Osteoblast (primary cell): ENCODE measurements around the gene BGN. TPM values are rescaled to one million over a fixed set of nuclear protein-coding genes. Genes with fewer than 3 reads are reported as not detected.
A peak's percentile ranks its signal among the peaks of the same experiment; 100 is the strongest.

ENCODE experiments used
- DNase-seq: peaks from one replicate; pipeline ENCODE4 v3.0.0; 2011; ENCODE audit warnings: low spot score, mixed read lengths; ENCODE audit not compliant: insufficient read length; ENCODE audit errors: missing footprints
- H2AFZ ChIP-seq: 2 replicates; pipeline ENCODE4 v1.6.0; 2011; ENCODE audit warnings: mild to moderate bottlenecking, low read length
- H3K27ac ChIP-seq: 2 replicates; pipeline ENCODE4 v1.5.1; 2011; ENCODE audit warnings: mild to moderate bottlenecking, low read depth, low read length, moderate library complexity
- H3K27me3 ChIP-seq: 2 replicates; pipeline ENCODE4 v1.6.0; 2012; ENCODE audit warnings: mild to moderate bottlenecking, control low read depth, inconsistent platforms, low read length, moderate library complexity; ENCODE audit not compliant: insufficient read depth
- H3K36me3 ChIP-seq: 2 replicates; pipeline ENCODE4 v1.5.1; 2011; ENCODE audit warnings: mild to moderate bottlenecking, low read length, control low read depth, moderate library complexity; ENCODE audit not compliant: insufficient read depth
- H3K4me1 ChIP-seq: 2 replicates; pipeline ENCODE4 v1.5.1; 2011; ENCODE audit warnings: mild to moderate bottlenecking, low read length, control low read depth, moderate library complexity; ENCODE audit not compliant: insufficient read depth
- H3K4me2 ChIP-seq: 2 replicates; pipeline ENCODE4 v1.6.0; 2011; ENCODE audit warnings: mild to moderate bottlenecking, low read length; ENCODE audit not compliant: insufficient read depth
- H3K4me3 ChIP-seq: fragments of 200-600 bp; sonication (generic); 3 replicates; pipeline ENCODE4 v1.5.1; 2012; ENCODE audit warnings: mild to moderate bottlenecking, low read length, inconsistent platforms; ENCODE audit not compliant: insufficient read depth
- H3K79me2 ChIP-seq: 2 replicates; pipeline ENCODE4 v1.6.0; 2012; ENCODE audit warnings: mild to moderate bottlenecking, low read length, control low read depth, inconsistent platforms; ENCODE audit not compliant: insufficient read depth
- H3K9me3 ChIP-seq: 2 replicates; pipeline ENCODE4 v1.5.1; 2011; ENCODE audit warnings: low read depth, low read length, control low read depth
- H4K20me1 ChIP-seq: 2 replicates; pipeline ENCODE4 v1.6.0; 2012; ENCODE audit warnings: mild to moderate bottlenecking, low read length, control low read depth; ENCODE audit not compliant: insufficient read depth
- CTCF ChIP-seq: IDR thresholded peaks from 2 replicates; pipeline ENCODE4 v1.5.1; 2011; ENCODE audit warnings: mild to moderate bottlenecking, low read depth, low read length, moderate library complexity; ENCODE audit errors: extremely low read depth
- total RNA-seq: library from RNA; depleted of rRNA; stranded (reverse); fragments of >200 nt; gene quantifications from 2 replicates; pipeline ENCODE4 v1.2.3, GENCODE V29; 2012

The BGN gene
- total RNA-seq, 1 donor: 139 TPM

- H3K27ac ChIP-seq: no peak overlapping the region
- H3K79me2 ChIP-seq: peaks cover 60% of the 10 kb centered on the region
- H4K20me1 ChIP-seq: peaks cover 56% of the 10 kb centered on the region
- H3K4me2 ChIP-seq: peak overlapping the region; percentile 57
- H3K27me3 ChIP-seq: no peaks in the 10 kb centered on the region
- no peak for TF ChIP-seq CTCF
- H3K4me3 ChIP-seq: peak overlapping the region; percentile 33
- no peak for DNase-seq
- peaks cover 6% of the 10 kb centered on the region for H3K36me3 ChIP-seq
- H3K4me1 ChIP-seq: peaks cover 34% of the 10 kb centered on the region
- no peaks in the 10 kb centered on the region for H3K9me3 ChIP-seq
- no peak overlapping the region for H2AFZ ChIP-seq
These were observed 5.1 kb downstream of the BGN start for GRCh38 chrX:153499876-153500275.

GRCh38 chrX:153500676-153501280, 6.0 kb downstream of the BGN start:
- Histone ChIP-seq H3K4me2 (peak overlapping the region; percentile 57), H2AFZ (no peak overlapping the region), H3K4me1 (peaks cover 34% of the 10 kb centered on the region), H3K4me3 (no peak overlapping the region), H3K36me3 (peaks cover 7% of the 10 kb centered on the region), H3K27me3 (no peaks in the 10 kb centered on the region), H3K27ac (no peak overlapping the region), H3K79me2 (peaks cover 51% of the 10 kb centered on the region), H3K9me3 (no peaks in the 10 kb centered on the region), H4K20me1 (peaks cover 62% of the 10 kb centered on the region)
- DNase-seq: no peak
- TF ChIP-seq CTCF: no peak

GRCh38 chrX:153501530-153501929, 6.8 kb downstream of the BGN start:
- Histone ChIP-seq H3K9me3 (no peaks in the 10 kb centered on the region), H3K79me2 (peaks cover 43% of the 10 kb centered on the region), H4K20me1 (peaks cover 64% of the 10 kb centered on the region), H3K4me1 (peaks cover 34% of the 10 kb centered on the region), H3K27me3 (no peaks in the 10 kb centered on the region), H2AFZ (no peak overlapping the region), H3K4me2 (no peak overlapping the region), H3K4me3 (no peak overlapping the region), H3K36me3 (peaks cover 15% of the 10 kb centered on the region), H3K27ac (no peak overlapping the region)
- no peak for TF ChIP-seq CTCF
- no peak for DNase-seq

- H3K4me3 ChIP-seq: no peak overlapping the region
- peaks cover 34% of the 10 kb centered on the region for H3K4me1 ChIP-seq
- H3K27ac ChIP-seq: no peak overlapping the region
- no peak for TF ChIP-seq CTCF
- no peak for DNase-seq
- H3K79me2 ChIP-seq: peaks cover 42% of the 10 kb centered on the region
- no peaks in the 10 kb centered on the region for H3K27me3 ChIP-seq
- H3K4me2 ChIP-seq: no peak overlapping the region
- peaks cover 69% of the 10 kb centered on the region for H4K20me1 ChIP-seq
- peaks cover 20% of the 10 kb centered on the region for H3K36me3 ChIP-seq
- no peaks in the 10 kb centered on the region for H3K9me3 ChIP-seq
- H2AFZ ChIP-seq: no peak overlapping the region
These were observed 7.4 kb downstream of the BGN start for GRCh38 chrX:153502131-153502530.
